Fibroblast of skin of left quadriceps (primary cell): ENCODE measurements around the gene BRD2.
A peak's percentile ranks its signal among the peaks of the same experiment; 100 is the strongest.

Source experiments
- DNase-seq, 2 experiments: peaks; one replicate each; pipeline ENCODE4 v3.0.0-alpha.2; 2013; ENCODE audit warnings: low read depth in 2 of 2

BRD2 gene

DNA sequence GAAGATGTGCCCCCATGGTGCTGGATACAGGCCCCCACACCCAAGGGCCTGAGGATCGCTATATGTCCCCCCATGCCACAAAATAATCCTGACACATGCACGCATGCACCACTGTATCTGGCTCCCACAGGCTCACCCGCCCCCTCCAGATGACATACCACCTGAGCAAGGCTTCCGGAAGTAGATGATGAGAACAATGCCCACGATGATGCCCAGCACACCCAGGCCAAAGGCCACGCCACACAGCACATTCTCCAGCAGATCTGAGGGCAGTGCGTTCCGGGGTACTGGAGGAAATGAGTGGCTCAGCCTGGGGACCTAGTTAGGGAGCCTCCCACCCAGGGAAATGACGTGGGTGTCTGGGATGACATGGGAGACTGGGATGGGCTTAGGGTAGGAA, 19.3 kb upstream of the BRD2 start:
- no peak for DNase-seq

- DNase-seq: no peak
These were observed 18.4 kb upstream of the BRD2 start for GRCh38 chr6:32950010-32950409.

DNA sequence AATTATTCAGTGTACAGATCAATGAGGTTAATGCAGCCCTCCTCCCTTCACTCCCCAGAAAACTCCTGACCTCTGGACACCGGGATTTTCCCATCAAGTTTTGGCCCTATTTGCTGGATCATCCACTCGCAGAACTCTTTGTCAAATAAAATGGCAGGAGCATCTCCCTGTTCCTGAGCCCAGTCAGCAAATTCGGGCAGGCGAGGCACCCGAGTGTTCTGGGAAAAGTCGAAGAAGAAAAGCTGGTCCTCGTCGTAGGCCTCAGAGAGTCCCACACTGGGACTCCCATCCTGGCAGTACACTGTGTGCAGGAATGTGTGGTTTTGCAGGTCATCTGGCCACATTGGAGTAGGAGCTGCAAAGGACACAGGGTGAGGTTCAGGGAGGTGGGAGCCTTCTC, 17.9 kb upstream of the BRD2 start:
- DNase-seq: no peak

DNA sequence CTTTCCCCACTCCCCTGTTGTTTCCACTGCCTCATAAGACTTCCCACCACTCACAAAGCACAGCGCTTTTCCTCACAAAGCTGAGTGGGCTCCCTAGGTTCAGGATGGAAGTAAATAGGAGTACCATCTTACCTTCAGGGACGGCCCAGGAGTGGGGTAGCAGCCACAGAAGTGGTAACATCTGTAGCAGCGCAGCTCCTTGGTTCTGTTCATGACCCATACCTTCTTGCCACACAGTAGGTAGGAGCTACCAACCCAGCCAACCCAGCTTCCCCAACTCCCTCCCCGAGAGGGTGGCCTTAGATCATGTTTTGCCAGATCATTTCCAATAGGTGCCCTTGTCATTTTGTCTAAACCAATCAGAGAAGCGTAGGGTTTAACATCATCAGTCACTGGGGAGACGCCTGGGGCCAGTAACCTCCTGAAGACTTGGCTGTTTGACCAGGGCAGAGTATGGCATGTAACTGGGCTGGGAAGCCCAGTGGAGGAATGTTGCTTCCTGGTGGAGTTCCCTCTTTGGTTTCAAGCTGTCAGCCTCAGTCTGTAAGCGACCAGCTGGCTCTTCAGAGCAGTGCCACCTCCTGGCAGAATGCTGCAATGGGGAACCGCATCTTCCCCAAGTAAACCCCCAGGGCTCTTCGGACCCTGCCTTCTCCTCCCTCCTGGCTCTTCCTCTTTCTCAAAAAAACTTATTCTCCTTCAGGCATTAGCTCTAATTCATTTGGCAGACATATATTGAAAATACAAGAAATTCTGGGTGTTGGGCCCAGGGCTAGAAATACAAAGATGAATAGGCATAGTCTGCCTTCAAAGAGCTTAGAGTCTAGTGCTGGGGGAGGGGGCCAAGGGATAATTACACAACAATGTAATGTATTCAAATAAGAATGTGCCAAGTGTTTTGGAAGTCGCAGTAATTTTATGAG, 15.3 kb upstream of the BRD2 start, which contains the start of gene HLA-DMA:
Gene HLA-DMA, minus strand, starts transcription at position 281 of the 923 bp plus-strand sequence. Its CDS starts 61 bp downstream, at position 220.
- DNase-seq: peak; percentile 60 to 65

DNA sequence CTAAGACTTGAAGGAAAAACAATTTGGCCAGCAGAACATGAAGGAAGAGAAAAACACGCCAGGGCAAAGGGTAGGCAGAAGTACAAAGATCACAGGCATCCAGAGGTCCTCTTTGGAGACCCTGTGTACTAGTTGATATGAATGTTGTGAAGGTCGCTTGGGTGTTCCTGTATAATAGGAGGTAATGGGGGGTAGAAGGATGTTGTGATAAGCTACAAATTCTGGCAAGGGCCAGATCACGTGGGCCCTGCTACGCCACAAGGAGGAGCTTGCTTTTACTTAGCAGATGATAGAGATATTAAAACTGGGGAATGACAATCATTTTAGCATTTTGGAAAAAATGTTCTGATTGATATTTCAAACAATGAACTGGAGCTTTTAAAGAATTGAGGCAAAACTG, 14.6 kb upstream of the BRD2 start:
- DNase-seq: no peak

DNA sequence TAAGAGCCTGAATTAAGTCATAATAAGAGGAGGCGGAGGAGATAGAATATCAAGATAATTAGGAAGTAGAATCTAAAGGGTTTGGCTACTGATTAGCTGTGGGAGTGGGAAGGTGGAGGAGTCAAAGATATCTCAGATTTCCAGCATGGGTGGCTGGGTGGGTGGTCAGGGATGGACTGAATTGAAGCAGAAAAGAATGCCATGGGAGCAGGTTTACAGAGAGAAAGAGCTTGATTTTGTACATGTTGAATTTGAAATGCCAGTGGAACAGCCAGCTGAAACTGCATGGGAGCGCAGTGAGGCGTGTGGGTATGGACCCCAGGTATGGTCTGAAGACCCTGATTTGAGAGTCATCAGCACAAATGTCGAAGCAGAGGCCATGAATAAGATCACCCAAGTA, 14.1 kb upstream of the BRD2 start:
- DNase-seq: no peak

- no peak for DNase-seq
These were observed 13.2 kb upstream of the BRD2 start for GRCh38 chr6:32954986-32955802.

- DNase-seq: no peak
These were observed 12.2 kb upstream of the BRD2 start for GRCh38 chr6:32956176-32956575.

GRCh38 chr6:32960563-32960962, 7.8 kb upstream of the BRD2 start:
- no peak for DNase-seq

DNA sequence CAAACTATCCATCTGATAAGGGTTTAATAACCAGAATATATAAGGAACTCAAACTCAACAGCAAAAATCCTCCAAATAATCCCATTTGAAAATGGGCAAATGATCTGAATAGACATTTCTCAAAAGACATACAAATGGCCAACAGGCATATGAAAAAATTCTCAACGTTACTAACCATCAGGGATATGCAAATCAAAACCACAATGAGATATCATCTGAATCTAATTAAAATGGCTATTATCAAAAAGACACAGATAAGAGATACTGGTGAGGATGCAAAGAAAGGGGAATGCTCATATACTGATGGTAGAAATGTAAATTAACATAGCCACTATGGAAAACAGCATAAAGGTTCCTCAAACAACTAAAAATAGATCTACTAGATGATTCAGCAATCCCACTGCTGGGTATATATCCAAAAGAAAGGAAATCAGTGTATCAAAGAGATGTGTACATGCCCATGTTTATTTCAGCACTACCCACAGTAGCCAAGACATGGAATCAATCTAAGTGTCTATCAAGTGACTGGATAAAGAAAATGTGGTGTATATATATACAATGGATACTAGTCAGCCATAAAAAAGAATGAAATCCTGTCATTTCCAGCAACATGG, 6.1 kb upstream of the BRD2 start:
- no peak for DNase-seq

- DNase-seq: no peak
These were observed 4.5 kb upstream of the BRD2 start for GRCh38 chr6:32963866-32964265.

GRCh38 chr6:32964776-32965175, 3.6 kb upstream of the BRD2 start:
- no peak for DNase-seq

DNA sequence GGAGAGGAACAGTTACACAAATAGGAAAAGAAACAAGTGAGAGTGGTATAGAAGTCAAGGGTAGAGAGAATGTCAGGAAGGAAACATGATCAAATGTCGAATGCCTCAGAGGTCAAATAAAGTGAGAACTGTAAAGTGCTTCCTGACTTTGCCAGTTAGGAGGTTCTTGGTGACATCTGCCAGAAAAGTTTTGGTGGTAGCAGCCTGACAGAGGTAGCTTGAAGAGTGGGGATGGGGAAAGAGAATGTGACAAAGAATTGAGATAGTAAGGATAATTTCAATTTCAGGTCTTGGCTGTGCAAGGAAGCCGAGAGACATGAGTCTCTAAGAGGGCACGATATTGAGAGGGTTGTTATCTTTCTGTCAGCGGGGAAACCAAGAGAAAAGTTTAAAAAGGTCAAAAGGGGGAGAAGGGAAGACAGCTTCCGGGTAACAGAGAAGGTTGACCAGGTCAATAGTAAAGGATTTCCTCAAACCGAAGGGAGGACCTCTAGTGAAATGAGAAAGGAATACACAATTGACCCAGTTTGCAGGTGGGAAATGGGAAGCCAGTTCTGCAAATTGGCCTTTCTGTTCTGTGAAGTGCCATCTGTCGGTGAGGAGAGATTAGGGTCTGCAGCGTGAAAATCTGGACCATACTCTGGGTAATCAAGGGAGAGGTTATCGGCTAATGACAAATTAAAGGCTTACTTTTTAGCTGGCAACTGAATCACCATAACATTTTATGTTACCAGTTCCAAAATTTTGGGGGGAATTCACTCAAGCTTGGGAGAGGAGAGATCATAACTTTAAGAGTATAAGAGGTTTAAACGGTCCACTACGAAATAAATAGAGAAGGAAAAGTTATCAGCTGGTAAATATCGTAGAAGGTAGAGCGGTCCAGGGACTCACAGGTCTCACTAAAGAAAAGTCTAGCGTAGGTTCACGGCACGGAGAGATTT, 973 bp upstream of the BRD2 start:
- DNase-seq: no peak

GRCh38 chr6:32968867-32969684, 682 bp downstream of the BRD2 start:
- DNase-seq: peak; percentile 67 to 72

- peak; percentile 98 to 99 for DNase-seq
These were observed 1.5 kb downstream of the BRD2 start for GRCh38 chr6:32969685-32970412.

DNA sequence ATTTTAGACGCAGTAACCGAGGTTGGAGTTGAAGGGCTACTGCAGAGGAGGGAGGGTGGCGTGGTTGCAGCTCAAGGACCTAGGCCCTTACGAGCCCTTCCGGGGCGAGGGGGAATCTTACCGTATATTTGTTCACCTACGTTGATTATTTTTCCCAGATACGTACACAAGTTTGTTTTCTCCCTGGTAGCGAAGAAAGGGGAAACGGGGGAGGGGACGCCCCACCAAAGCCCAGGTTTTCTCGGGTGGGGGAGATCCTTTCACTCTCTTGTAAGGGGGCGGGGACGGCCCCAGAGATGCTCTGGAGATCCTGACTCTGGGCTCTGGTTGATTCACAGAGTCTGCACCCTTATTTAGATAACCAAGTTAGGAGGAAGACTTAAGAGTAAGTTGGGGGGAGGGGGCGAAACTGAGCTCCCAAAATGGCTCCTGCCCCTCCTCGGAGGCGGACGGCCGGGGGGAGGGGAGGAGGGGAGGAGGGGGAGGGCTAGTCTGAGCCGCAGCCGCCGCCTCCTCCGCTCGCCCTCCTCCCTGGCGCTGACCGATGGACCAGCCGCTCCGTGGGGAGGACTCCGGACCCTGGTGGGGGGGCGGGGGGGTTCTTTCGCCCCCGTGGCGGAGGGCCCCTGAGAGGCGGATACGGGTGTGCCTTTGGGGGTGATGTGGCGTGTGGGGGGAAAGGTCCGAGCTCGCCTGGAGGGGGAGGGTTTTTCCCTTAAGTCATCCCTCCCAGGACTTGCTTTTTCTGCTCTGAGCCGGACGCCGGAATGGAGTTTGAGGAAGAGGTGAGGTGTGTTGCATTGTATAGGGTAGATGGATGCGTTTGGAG, 2.2 kb downstream of the BRD2 start:
- peak; percentile 89 to 91 for DNase-seq

- no peak for DNase-seq
These were observed 2.8 kb downstream of the BRD2 start for GRCh38 chr6:32971242-32971580.

- DNase-seq: peak; percentile 100
These were observed 3.4 kb downstream of the BRD2 start for GRCh38 chr6:32971581-32972352.
